ENCODE results near the gene SDF2.
A peak's percentile ranks its signal among the peaks of the same experiment; 100 is the strongest.
"Not testable (repeated sequence)": the region's sequence is repeated elsewhere in the genome, so short reads cannot be mapped to it uniquely, and the experiment has no call there.

SDF2 gene

GRCh38 chr17:28682655-28683054, 20.9 kb upstream of the SDF2 start:
- no peak for DNase-seq

- no peak for DNase-seq
These were observed 14.3 kb upstream of the SDF2 start for GRCh38 chr17:28675980-28676379.

DNA sequence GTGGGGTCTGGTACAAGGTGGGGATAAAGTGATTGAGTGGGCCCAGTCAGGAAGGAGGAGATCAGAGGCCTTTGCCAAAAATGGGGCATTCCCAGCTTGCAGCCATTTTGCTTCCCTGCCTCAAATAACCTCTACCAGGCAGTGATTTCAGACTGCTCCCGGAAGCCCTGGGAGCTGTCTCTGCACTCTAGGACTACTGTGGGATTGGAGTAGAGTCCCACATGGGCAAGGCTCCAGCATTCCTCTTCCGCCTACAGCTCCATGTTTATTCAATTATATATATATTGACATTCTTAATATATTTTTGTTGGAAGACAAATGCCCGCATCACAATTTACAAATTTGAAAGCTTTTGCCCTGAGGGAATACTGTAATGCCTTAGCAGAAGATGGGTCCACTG, 13.8 kb upstream of the SDF2 start:
- no peak for DNase-seq

DNA sequence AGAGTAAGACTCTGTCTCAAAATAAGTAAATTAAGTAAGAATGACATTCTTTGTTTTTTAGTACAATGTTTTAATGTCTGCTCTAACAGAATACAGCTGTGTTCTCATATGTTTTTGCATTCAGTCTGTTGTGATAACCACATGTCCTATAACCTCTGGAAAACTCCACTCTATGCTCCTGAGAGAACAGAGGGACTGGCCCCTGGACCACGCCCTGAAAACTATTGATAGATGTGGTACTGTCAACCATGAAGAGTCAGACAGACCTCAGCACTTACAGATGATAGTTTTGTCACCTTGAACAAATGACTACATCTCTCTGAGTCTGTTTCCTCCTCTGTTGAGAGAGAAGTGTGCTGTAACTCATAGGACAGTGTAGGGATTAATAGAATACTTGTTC, 8.2 kb upstream of the SDF2 start:
- DNase-seq: no peak

DNA sequence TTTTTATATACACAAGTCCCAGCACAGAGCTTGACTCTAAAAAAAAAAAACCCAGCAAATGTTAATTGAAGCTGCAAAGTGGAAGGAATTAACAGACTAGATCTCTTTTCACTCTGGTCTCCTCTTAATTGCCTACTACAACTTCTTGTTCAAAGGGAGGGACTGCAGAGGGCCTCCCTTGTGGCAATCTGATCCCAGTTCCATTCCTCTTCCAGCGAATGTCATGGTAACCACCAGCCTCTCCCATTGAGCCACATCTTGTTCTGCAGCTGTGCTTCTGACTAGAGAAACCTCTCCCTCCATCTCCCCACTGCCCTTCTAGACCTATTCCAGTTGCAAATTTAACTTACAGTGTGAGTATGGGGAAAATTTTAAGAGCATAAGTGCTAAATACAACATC, 6.2 kb upstream of the SDF2 start:
- DNase-seq: no peak

DNA sequence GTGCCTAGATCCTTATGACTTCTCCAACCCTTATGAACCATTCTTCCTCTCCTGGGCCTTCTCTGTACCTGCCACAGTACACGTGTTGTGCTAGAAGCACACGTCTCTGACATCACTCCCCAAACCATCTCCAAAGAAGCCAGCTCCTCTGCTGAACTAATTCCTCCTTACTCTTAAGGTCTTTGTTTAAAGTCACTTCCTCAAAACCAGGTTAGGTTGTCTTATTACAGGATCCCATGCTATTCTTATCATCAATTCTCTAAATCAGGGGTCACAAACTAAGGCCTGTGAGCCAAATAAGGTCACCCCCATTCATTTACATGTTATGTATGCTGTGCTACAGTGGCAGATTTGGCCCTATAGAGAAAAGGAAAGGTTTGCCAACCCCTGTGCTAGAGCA, 4.3 kb upstream of the SDF2 start:
- no peak for DNase-seq

DNA sequence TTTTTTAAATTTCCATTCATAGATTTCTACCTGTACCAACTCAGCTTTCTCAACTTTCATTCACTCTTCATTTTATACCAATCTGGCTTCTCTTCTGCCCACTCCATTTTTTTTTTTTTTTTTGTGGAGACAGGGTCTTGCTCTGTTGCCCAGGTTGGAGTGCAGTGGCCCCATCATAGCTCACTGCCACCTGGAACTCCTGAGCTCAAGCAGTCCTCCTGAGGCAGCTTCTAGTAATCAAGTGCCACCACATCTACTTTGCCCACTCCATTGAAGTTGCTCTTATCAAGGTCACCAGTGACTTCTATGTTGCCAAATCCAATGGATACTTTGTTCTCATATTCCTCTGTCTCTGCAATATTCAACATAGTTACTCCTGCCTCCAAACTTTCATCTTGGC, 2.0 kb upstream of the SDF2 start:
- no peak for DNase-seq

- no peak for DNase-seq
These were observed 772 bp upstream of the SDF2 start for GRCh38 chr17:28662527-28662829.

DNA sequence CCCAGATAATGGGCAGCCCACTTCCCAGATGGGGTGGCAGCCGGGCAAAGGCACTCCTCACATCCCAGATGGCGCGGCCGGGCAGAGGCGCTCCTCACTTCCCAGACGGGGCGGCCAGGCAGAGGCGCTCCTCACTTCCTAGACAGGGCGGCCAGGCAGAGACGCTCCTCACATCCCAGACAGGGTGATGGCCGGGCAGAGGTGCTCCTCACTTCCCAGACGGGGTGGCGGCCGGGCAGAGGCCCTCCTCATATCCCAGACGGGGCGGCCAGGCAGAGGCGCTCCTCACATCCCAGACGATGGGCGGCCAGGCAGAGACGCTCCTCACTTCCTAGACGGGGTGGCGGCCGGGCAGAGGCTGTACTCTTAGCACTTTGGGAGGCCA, 2.2 kb downstream of the SDF2 start:
- DNase-seq: not testable (repeated sequence)

- DNase-seq: not testable (repeated sequence)
These were observed 2.8 kb downstream of the SDF2 start for GRCh38 chr17:28658766-28659496.

GRCh38 chr17:28658342-28658741, 3.4 kb downstream of the SDF2 start:
- not testable (repeated sequence) for DNase-seq

DNA sequence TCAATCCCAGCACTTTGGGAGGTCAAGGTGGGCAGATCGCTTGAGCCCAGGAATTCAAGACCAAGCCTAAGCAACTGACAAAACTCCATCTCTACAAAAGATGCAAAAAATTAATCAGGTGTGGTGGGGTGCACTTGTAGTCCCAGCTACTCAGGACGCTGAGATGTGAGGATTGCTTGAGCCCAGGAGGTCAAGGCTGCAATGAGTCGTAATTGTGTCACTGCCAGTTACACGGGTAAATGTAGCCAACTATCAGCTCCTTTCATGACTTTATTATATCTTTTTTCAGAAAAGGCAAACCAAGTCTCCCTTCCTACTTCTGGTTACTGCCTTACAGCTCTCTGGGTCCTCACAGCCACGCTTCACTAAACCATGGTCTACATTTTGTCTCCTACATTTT, 4.0 kb downstream of the SDF2 start:
- DNase-seq: no peak

DNA sequence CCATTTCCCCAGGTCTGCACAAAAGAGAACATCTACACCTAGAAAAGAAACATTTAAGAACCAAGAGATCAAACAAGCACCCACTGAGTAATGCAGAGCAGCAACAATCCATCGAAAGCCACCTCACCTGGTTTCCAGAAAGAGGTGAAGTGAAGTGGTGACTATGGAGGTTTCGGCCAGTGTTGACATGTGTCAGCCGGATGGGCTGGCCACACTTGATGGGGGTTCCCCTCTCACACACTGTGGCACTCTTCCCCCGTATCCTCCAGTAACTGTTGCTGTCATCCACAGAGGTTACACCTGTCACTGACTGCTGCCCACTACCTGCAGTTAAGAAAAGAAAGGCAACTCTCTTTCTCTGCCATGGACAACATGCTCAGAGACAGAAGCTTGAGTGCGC, 6.5 kb downstream of the SDF2 start:
- no peak for DNase-seq

- no peak for DNase-seq
These were observed 13.0 kb downstream of the SDF2 start for GRCh38 chr17:28648698-28649097.

DNA sequence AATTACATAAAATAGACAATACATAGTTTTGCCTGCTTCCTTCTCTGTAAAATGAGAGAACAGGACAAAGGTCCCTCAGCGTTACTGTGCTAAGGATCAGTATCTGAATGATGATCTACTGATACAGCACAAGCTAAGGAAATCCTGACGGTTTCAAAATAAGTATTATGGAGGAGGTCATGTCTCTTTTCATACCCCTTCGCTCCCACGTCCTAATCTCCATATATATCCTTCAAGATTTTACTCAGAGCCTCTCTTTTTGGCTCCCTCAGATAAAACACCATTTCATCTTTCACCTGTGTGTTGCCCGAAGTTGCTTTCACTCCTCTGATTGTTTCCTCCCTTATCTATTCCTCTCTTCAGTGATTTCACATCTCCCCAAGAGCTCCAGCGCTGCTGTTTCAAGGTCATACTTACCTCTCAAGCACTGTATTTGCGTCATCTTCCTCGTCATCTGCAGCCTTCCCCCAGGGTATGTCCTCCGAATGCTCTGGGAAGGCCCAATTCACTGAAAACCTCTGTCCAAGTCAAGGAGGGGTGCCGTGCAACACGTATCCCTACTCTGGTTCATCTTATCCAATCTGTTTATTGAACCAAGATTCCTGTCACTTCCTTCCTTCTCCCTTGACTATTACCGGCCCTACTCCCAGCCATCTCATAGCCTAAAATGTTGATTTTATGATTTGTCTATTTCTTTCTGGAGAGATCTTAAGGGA, 15.5 kb downstream of the SDF2 start:
- no peak for DNase-seq

DNA sequence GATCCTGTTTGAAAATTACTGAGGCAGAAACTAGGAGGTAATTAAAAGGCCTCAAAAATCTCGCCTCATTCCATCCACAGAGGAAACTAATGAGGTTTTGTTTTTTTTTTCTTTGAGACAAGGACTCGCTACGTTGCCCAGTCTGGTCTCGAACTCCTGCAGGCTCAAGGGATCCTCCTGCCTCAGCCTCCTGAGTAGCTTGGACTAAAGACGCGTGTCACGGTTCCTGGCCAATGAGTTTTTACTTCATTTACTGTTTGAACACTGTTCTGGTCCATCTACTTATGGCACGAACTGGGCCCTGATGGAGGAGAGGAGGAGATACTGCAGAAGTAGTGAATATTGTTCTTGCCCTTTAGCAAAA, 16.1 kb downstream of the SDF2 start:
- no peak for DNase-seq

GRCh38 chr17:28644787-28645575, 16.7 kb downstream of the SDF2 start, which contains the start of gene BLTP2:
TSS of gene BLTP2 (minus strand) at chr17:28645158. CDS start at chr17:28645056, 102 bp downstream.
- peak; percentile 93 for DNase-seq

DNA sequence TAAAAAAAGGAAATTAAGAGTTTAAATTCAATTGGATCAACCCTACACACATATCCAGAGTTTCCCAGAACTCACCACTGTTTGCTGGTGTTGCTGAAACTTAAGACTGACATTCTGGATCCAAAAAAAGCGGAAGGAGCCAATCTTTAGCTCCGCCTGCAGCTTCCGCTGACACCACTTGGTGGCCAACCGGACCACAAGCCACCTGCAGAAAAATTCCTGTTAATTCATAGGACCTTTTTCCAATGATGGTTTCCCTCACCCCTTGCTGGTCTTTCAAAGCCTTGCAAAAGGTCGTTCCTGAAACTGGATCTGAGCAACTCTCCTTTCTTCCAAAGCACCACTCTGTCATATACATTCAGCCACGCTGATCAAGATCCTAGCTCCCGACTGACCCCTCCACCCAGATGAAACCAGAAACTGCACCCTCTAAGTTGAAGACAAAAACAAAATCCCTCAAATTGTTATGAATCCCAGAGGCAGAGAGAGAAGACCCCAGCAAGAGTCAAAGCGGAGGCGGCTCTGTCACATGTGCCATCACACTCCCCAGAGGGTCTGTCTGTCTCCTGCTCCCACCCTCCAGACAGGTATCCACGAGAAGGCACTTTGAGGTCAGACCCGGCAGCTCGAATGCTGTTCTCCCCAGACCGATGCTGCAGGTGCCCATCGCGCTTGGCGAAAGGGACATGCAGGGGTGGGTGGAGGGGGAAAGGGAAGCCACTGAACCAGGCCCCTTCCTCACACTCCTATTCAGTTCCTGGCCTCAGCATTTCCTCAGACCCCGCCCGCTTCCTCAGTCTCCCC, 17.5 kb downstream of the SDF2 start:
- no peak for DNase-seq

GRCh38 chr17:28641579-28641978, 20.1 kb downstream of the SDF2 start:
- DNase-seq: no peak

DNA sequence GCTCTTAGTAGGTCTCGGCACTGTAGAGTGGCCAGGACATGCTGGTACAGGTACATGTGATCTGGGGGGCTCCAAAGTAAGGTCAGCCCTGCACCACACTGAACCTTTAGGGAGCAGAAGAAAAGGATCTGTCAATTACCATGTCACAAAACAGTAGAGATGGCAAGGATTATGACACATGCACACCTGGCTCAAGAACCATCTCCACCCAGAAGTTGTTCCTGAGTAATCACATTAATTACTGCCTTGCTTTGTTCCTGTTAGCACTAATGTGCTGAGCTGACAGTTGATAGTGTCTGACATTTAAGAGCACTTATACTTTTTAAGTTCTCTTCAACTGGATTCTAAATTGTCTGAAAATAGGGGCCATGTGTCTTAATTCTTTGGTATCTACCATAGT, 26.2 kb downstream of the SDF2 start:
- no peak for DNase-seq

GRCh38 chr17:28634206-28634865, 27.4 kb downstream of the SDF2 start:
- DNase-seq: no peak

DNA sequence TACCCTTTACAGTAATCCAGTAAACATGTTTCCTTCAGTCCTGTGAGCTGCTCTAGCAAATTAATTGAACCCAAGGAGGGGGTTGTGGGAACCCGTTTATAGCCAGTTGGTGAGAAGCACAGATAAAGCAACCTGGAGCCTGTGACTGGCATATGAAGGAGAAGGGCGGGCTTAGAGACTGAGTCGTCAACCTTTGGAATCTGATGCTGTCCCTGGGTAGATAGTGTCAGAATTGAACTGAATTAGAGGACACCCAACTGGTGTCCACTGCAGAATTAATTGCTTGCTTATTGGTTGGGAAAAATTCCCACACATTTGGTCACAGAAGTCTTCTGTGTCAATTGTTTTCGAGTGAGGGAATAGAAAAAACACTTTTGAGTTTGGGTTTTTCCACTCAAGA, 34.9 kb downstream of the SDF2 start:
- no peak for DNase-seq

DNA sequence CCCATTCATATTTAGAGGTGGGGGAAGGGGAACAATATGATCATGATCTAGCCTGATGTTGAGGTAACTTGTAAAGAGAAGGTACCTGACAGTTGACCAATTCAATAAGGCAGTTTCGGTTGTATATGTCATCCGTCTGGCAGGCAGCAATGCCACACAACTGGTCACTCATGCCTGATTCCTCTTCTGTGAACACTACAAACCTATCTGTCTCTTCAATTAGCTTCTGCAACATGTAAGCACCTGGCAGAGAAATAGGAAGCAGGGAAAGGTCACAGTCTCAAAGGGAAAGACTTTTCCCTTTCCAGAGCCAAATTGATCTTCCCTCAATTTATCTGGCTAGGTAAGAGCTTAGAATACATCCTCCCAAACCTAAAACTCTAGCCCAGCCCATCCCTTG, 37.6 kb downstream of the SDF2 start:
- no peak for DNase-seq
